ENCODE data around the gene NEMP1. TPM values are rescaled to one million over a fixed set of nuclear protein-coding genes. Genes with fewer than 3 reads are reported as not detected.

The NEMP1 gene
- 5.9 and 6.8 TPM in 2 replicates for polyA plus RNA-seq
- 3.9 and 4.3 TPM in 2 replicates for polyA minus RNA-seq

- Histone ChIP-seq H3K9ac (ENCODE audit: low read length) (peak within 1 kb of the TSS; percentile 32), H3K9me3 (ENCODE audit: low read length) (no peaks in the 10 kb centered on the region), H3K27me3 (ENCODE audit: insufficient read depth, low read depth, low read length) (no peaks in the 10 kb centered on the region), H3K9me2 (ENCODE audit: insufficient read depth, low read length) (no peaks in the 10 kb centered on the region), H2AFZ (ENCODE audit: low read depth, low read length) (peak within 1 kb of the TSS; percentile 42), H3K79me2 (replicated peaks; ENCODE audit: insufficient read depth, low read length) (no peaks in the 10 kb centered on the region), H3K4me3 (ENCODE audit: low read length) (peak within 1 kb of the TSS; percentile 78), H3K4me2 (ENCODE audit: low read length) (peak within 1 kb of the TSS; percentile 41), H4K20me1 (ENCODE audit: insufficient read depth) (no peaks in the 10 kb centered on the region), H3K36me3 (ENCODE audit: insufficient read depth, low read length) (no peaks in the 10 kb centered on the region), H3K27ac (ENCODE audit: low read length) (no peak within 1 kb of the TSS), H3F3A (ENCODE audit: insufficient read depth, low read length, poor library complexity, severe bottlenecking) (no peaks in the 10 kb centered on the region)
- TF ChIP-seq POLR2AphosphoS5 (IDR thresholded peaks at IDR 0.05) (peak; percentile 69), RAD21 (conservative IDR thresholded peaks at IDR 0.05) (no peak), REST (IDR thresholded peaks at IDR 0.05; ENCODE audit: borderline replicate concordance) (no peak), CTCF (IDR thresholded peaks at IDR 0.05; ENCODE audit: poor library complexity, severe bottlenecking) (peak; percentile 19), MXI1 (conservative IDR thresholded peaks at IDR 0.05; ENCODE audit: poor library complexity, severe bottlenecking) (peak; percentile 97)
Measured at GRCh38 chr12:57078519-57079404, at the start of gene NEMP1. Gene NEMP1, minus strand, starts transcription at chr12:57078791. Its CDS starts 46 bp downstream, at chr12:57078745.

GRCh38 chr12:57127726-57128518 lies 49.3 kb upstream of the NEMP1 start, which contains the start of gene LRP1:
Gene LRP1, plus strand, starts transcription at chr12:57128483. Its CDS starts 482 bp downstream, at chr12:57128965.
- Histone ChIP-seq H3K9me3 (ENCODE audit: low read length) (no peaks in the 10 kb centered on the region), H3K9me2 (ENCODE audit: insufficient read depth, low read length) (no peaks in the 10 kb centered on the region), H3K27ac (ENCODE audit: low read length) (peak within 1 kb of the TSS; percentile 75), H4K20me1 (ENCODE audit: insufficient read depth) (peaks cover 13% of the 10 kb centered on the region), H2AFZ (ENCODE audit: low read depth, low read length) (peak within 1 kb of the TSS; percentile 97), H3K36me3 (ENCODE audit: insufficient read depth, low read length) (no peaks in the 10 kb centered on the region), H3K4me3 (ENCODE audit: low read length) (peak within 1 kb of the TSS; percentile 99), H3K4me2 (ENCODE audit: low read length) (peak within 1 kb of the TSS; percentile 95), H3K79me2 (replicated peaks; ENCODE audit: insufficient read depth, low read length) (peaks cover 39% of the 10 kb centered on the region), H3K27me3 (ENCODE audit: insufficient read depth, low read depth, low read length) (no peaks in the 10 kb centered on the region), H3K9ac (ENCODE audit: low read length) (peak within 1 kb of the TSS; percentile 96), H3F3A (ENCODE audit: insufficient read depth, low read length, poor library complexity, severe bottlenecking) (no peaks in the 10 kb centered on the region)
- TF ChIP-seq SMC3 (conservative IDR thresholded peaks at IDR 0.05; ENCODE audit: poor library complexity): no peak
- no peak for TF ChIP-seq EP300 (conservative IDR thresholded peaks at IDR 0.05; ENCODE audit: poor library complexity, severe bottlenecking)
- TF ChIP-seq EZH2 (IDR thresholded peaks at IDR 0.05; ENCODE audit: borderline replicate concordance, insufficient read depth, low read length, poor library complexity, severe bottlenecking): no peak
- TF ChIP-seq TAF1 (IDR thresholded peaks at IDR 0.05; ENCODE audit: low read depth): peak; percentile 73
- TF ChIP-seq RAD21 (conservative IDR thresholded peaks at IDR 0.05): no peak
- no peak for TF ChIP-seq CTCF (IDR thresholded peaks at IDR 0.05; ENCODE audit: poor library complexity, severe bottlenecking)
- no peak for TF ChIP-seq REST (IDR thresholded peaks at IDR 0.05; ENCODE audit: borderline replicate concordance)
- TF ChIP-seq POLR2AphosphoS5 (IDR thresholded peaks at IDR 0.05): peak; percentile 81
- no peak for TF ChIP-seq MXI1 (conservative IDR thresholded peaks at IDR 0.05; ENCODE audit: poor library complexity, severe bottlenecking)
